ENCODE data around the gene POU5F1.

Gene POU5F1

DNA sequence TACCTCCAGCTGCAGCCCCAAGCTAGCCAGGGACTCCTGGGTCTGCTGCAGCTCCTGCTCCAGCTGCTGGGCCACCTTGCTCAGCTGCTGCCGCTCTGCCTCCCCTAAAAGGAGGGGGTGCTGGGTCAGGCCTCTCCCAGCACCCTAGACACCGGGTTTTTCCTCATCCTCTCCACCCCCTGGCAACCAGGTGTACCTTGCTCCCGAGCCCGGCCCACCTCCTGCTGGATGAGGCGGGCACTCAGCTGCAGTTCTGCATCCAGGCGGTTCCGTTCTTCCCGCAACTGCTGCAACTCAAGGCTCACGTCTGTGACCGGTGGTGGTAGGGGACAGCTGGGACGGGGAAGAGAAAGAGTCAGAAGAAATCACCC lies 25.5 kb downstream of the POU5F1 start:
- no peak overlapping the region for H3K27ac ChIP-seq (ENCODE audit: low read length)
- H3K36me3 ChIP-seq (ENCODE audit: control insufficient read depth, low read depth, low read length) = peaks cover 27% of the 10 kb centered on the region

DNA sequence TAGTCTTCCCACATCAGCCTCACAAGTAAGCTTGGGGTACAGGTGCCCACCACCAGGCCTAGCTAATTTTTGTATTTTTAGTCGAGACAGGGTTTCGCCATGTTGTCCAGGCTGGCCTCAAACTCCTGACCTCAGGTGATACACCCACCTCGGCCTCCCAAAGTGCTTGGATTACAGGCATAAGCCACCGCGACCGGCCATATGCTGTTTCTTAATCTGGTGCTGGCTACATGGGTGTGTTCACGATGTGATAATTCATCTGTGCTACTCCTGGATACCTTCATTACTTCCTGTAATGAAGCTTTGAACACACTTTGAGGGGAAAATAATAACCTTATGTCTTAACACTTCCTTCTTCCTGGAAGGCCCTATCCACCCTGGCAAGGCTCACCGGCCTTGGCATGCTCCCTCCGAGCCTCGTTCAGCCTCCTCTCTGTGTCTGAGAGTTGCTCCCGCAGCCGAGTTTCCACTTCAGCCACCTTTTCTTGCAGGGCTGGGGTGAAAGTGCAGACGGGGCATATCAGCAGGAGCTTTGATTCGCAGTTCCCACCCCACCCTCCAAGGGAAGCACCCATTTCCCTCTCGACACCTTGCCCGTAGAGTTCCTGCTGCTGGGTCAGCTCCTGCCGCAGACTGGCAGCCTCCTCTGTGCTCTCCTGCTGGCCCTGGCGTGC lies 26.0 kb downstream of the POU5F1 start:
- Histone ChIP-seq H3K9me3 (ENCODE audit: control insufficient read depth, low read depth, low read length) (no peaks in the 10 kb centered on the region), H3K9ac (ENCODE audit: low read length) (no peak overlapping the region), H3K36me3 (ENCODE audit: control insufficient read depth, low read depth, low read length) (peaks cover 23% of the 10 kb centered on the region), H3K27me3 (ENCODE audit: control insufficient read depth, insufficient read depth, low read length) (no peaks in the 10 kb centered on the region), H3K4me1 (ENCODE audit: control insufficient read depth, low read depth, low read length) (peaks cover 19% of the 10 kb centered on the region), H3K4me3 (ENCODE audit: low read length) (no peak overlapping the region), H3K27ac (ENCODE audit: low read length) (no peak overlapping the region)

More for the DNA sequence above, 25.5 kb downstream of the POU5F1 start:
- Histone ChIP-seq H3K4me3 (ENCODE audit: low read length) (no peak overlapping the region), H3K9me3 (ENCODE audit: control insufficient read depth, low read depth, low read length) (no peaks in the 10 kb centered on the region), H3K27me3 (ENCODE audit: control insufficient read depth, insufficient read depth, low read length) (no peaks in the 10 kb centered on the region), H3K9ac (ENCODE audit: low read length) (no peak overlapping the region), H3K4me1 (ENCODE audit: control insufficient read depth, low read depth, low read length) (peaks cover 14% of the 10 kb centered on the region)

DNA sequence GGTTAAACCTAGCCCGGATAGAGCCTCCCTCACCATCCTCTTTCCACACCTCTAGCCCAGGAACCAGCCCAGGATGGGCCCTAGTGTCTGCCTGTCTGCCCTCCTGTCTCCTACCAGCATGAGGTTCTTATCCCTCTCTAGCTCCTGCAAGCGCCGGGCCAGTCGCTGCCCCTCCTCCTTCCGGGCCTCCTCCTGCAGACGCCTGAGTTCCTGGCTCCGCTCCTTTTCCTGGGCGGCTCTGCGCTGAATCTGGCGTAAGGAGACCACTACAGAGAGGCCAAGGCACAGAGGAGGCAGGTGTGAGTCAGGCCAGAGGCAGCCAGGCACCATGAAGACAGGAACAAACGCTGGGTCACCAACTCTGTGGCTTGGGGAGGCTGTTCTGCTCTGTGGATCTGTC lies 27.3 kb downstream of the POU5F1 start:
- H3K27ac ChIP-seq (ENCODE audit: low read length) = no peak overlapping the region
- no peaks in the 10 kb centered on the region for H3K27me3 ChIP-seq (ENCODE audit: control insufficient read depth, insufficient read depth, low read length)
- H3K36me3 ChIP-seq (ENCODE audit: control insufficient read depth, low read depth, low read length) = peaks cover 16% of the 10 kb centered on the region
- no peaks in the 10 kb centered on the region for H3K9me3 ChIP-seq (ENCODE audit: control insufficient read depth, low read depth, low read length)
- H3K4me3 ChIP-seq (ENCODE audit: low read length) = no peak overlapping the region
- peaks cover 22% of the 10 kb centered on the region for H3K4me1 ChIP-seq (ENCODE audit: control insufficient read depth, low read depth, low read length)
- no peak overlapping the region for H3K9ac ChIP-seq (ENCODE audit: low read length)

DNA sequence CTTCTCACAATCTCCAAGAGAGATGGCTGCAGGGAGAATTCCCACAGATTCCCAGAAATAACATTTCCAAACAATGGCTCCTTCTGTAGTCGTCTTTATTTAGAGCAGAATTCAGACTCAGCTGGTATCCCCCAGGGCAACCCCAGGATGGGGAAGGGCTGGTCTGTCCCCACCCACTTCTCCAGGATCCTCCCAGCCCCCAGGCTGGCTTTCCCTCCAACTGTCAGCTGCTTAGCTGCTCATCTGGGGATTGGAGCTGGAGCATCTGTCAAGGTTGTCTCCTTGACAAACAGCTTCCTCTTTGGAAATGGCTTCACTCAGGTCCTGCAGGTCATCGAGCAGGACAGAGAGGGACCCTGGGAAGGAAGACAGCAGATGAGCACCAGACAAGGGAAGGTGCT lies 28.1 kb downstream of the POU5F1 start:
- no peaks in the 10 kb centered on the region for H3K9me3 ChIP-seq (ENCODE audit: control insufficient read depth, low read depth, low read length)
- H3K27me3 ChIP-seq (ENCODE audit: control insufficient read depth, insufficient read depth, low read length) = no peaks in the 10 kb centered on the region
- H3K27ac ChIP-seq (ENCODE audit: low read length) = no peak overlapping the region
- no peak overlapping the region for H3K9ac ChIP-seq (ENCODE audit: low read length)
- no peak overlapping the region for H3K4me3 ChIP-seq (ENCODE audit: low read length)
- peaks cover 27% of the 10 kb centered on the region for H3K4me1 ChIP-seq (ENCODE audit: control insufficient read depth, low read depth, low read length)
- peaks cover 14% of the 10 kb centered on the region for H3K36me3 ChIP-seq (ENCODE audit: control insufficient read depth, low read depth, low read length)

DNA sequence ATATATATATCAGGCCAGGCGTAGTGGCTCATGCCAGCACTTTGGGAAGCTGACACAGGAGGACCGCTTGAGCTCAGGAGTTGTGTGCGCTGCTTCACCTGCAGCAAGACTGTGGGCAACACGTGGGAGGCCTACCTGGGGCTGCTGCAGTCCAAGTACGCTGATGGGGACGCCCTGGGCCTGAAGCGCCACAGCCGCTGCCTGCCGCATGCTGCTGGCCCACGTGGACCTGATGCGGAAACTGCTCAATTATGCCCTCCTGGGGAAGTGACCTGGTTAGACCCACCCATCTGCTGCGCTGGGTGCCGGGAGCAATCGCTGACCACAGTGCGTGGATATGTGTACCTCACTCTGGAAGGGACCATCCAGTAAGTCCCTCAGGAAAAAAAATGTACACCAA lies 29.8 kb downstream of the POU5F1 start:
- Histone ChIP-seq H3K4me1 (ENCODE audit: control insufficient read depth, low read depth, low read length) (peaks cover 27% of the 10 kb centered on the region), H3K27me3 (ENCODE audit: control insufficient read depth, insufficient read depth, low read length) (no peaks in the 10 kb centered on the region), H3K36me3 (ENCODE audit: control insufficient read depth, low read depth, low read length) (peaks cover 10% of the 10 kb centered on the region), H3K4me3 (ENCODE audit: low read length) (no peak overlapping the region), H3K9ac (ENCODE audit: low read length) (no peak overlapping the region), H3K9me3 (ENCODE audit: control insufficient read depth, low read depth, low read length) (no peaks in the 10 kb centered on the region), H3K27ac (ENCODE audit: low read length) (no peak overlapping the region)

DNA sequence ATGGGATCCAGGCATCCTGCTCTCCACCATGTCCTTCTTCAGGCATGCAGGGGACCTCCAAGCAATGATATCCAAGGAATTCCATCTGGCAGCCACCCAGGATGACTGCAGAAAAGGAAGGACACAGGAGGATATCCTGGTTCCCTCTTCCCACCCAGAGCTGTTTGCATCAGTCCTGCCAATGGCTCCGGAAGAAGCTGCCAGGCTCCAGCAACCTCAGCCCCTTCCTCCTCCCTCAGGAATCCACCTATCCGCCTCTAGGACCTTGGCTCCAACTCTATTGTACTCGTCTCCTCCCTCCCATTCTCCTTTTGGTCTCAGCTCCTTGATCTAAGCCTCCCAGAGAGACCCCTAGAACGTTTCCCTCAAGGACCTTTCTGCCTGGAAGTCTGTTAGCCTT lies 30.9 kb downstream of the POU5F1 start:
- Histone ChIP-seq H3K27ac (ENCODE audit: low read length) (no peak overlapping the region), H3K9ac (ENCODE audit: low read length) (no peak overlapping the region), H3K4me3 (ENCODE audit: low read length) (no peak overlapping the region)

DNA sequence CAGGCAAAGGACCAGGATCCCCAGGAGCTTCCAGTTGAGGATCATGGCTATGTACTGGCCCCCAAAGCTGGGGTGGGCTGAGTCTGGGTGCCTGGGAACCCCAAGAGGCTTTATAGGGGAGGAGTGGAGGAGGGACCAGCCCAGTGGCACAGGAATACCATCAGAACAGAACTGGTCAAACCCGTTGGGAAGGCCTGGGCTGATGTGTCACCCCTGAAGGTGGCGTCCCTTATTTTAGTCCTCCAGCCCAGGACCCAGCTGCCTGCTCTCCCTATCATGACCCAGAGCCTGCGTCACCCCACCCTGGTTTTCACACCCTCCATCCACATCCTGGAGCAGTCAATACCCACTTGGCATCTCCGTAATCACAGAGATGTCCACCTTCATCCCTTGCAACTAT lies 31.5 kb downstream of the POU5F1 start, which contains the start of gene PSORS1C2:
PSORS1C2 (minus strand) TSS at position 85 of the 400 bp plus-strand sequence; CDS start at position 45, 40 bp downstream.
- Histone ChIP-seq H3K4me3 (ENCODE audit: low read length) (no peak within 1 kb of the TSS), H3K27ac (ENCODE audit: low read length) (no peak within 1 kb of the TSS), H3K9ac (ENCODE audit: low read length) (no peak within 1 kb of the TSS)

More for the DNA sequence above, 30.9 kb downstream of the POU5F1 start:
- Histone ChIP-seq H3K4me1 (ENCODE audit: control insufficient read depth, low read depth, low read length) (peaks cover 27% of the 10 kb centered on the region), H3K36me3 (ENCODE audit: control insufficient read depth, low read depth, low read length) (peaks cover 6% of the 10 kb centered on the region), H3K9me3 (ENCODE audit: control insufficient read depth, low read depth, low read length) (no peaks in the 10 kb centered on the region), H3K27me3 (ENCODE audit: control insufficient read depth, insufficient read depth, low read length) (no peaks in the 10 kb centered on the region)

DNA sequence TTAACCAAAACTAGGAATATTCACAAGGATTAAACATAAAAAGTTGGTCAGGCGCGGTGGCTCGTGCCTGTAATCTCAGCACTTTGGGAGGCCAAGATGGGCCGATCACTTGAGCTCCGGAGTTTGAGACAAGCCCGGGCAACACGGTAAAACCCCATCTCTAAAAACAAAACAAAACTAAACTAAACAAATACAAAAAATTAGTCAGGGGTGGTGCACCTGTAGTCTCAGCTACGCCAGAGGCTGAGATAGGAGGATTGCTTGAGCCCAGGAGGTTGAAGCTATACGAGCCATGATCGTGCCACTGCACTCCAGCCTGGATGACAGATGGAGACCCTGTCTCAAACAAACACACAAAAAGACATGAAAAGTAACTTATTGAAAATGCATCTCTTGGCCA lies 34.8 kb downstream of the POU5F1 start:
- H3K9me3 ChIP-seq (ENCODE audit: control insufficient read depth, low read depth, low read length) = no peaks in the 10 kb centered on the region

More for the DNA sequence above, 31.5 kb downstream of the POU5F1 start, which contains the start of gene PSORS1C2:
- H3K27me3 ChIP-seq (ENCODE audit: control insufficient read depth, insufficient read depth, low read length) = no peaks in the 10 kb centered on the region
- peaks cover 27% of the 10 kb centered on the region for H3K4me1 ChIP-seq (ENCODE audit: control insufficient read depth, low read depth, low read length)
- peaks cover 6% of the 10 kb centered on the region for H3K36me3 ChIP-seq (ENCODE audit: control insufficient read depth, low read depth, low read length)
- H3K9me3 ChIP-seq (ENCODE audit: control insufficient read depth, low read depth, low read length) = no peaks in the 10 kb centered on the region

DNA sequence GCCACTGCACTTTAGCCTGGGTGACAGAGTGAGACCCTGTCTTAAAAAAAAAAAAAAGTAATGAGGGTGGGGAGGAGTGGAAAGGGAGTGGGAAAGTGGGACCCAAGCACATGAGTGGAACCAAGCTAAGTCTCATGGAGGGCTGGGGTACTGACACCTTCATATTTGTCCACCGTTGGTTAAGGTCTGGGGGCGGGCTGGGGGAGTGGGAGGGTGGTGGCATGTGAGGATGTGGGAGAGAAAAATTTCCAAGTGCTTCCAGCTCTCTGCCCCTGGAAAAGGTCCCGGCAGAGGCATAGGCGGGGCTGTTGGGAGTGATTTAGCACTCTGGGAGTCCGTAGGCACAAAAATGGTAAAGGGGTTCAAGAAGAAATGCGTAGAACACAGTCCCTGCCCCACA lies 37.7 kb downstream of the POU5F1 start:
- Histone ChIP-seq H3K27ac (ENCODE audit: low read length) (no peak overlapping the region), H3K9me3 (ENCODE audit: control insufficient read depth, low read depth, low read length) (no peaks in the 10 kb centered on the region), H3K4me1 (ENCODE audit: control insufficient read depth, low read depth, low read length) (peaks cover 7% of the 10 kb centered on the region), H3K36me3 (ENCODE audit: control insufficient read depth, low read depth, low read length) (no peaks in the 10 kb centered on the region), H3K4me3 (ENCODE audit: low read length) (no peak overlapping the region), H3K9ac (ENCODE audit: low read length) (no peak overlapping the region), H3K27me3 (ENCODE audit: control insufficient read depth, insufficient read depth, low read length) (no peaks in the 10 kb centered on the region)

More for the DNA sequence above, 34.8 kb downstream of the POU5F1 start:
- H3K36me3 ChIP-seq (ENCODE audit: control insufficient read depth, low read depth, low read length) = no peaks in the 10 kb centered on the region
- no peak overlapping the region for H3K9ac ChIP-seq (ENCODE audit: low read length)
- H3K4me1 ChIP-seq (ENCODE audit: control insufficient read depth, low read depth, low read length) = peaks cover 18% of the 10 kb centered on the region
- no peak overlapping the region for H3K4me3 ChIP-seq (ENCODE audit: low read length)
- no peaks in the 10 kb centered on the region for H3K27me3 ChIP-seq (ENCODE audit: control insufficient read depth, insufficient read depth, low read length)
- H3K27ac ChIP-seq (ENCODE audit: low read length) = no peak overlapping the region

DNA sequence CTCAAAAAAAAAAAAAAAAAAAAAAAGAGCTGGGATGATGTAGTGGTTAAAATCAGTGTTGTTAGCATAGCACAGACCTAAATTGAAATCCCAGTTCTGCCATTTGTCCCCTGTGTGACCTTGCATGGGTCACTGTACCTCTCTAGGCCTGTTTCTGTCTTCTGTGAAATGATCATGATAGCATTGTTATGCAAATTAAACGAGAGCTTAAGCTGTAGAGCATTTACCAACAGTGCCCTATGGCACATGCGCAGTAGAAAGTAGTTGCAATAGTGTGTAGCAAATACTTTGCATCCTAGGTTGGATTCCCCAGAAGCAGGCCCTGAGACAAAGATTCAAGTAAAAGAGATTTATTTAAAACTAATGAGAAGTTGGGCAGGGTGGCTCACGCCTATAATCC lies 38.9 kb downstream of the POU5F1 start:
- Histone ChIP-seq H3K27me3 (ENCODE audit: control insufficient read depth, insufficient read depth, low read length) (no peaks in the 10 kb centered on the region), H3K4me1 (ENCODE audit: control insufficient read depth, low read depth, low read length) (peaks cover 4% of the 10 kb centered on the region), H3K9ac (ENCODE audit: low read length) (no peak overlapping the region)

DNA sequence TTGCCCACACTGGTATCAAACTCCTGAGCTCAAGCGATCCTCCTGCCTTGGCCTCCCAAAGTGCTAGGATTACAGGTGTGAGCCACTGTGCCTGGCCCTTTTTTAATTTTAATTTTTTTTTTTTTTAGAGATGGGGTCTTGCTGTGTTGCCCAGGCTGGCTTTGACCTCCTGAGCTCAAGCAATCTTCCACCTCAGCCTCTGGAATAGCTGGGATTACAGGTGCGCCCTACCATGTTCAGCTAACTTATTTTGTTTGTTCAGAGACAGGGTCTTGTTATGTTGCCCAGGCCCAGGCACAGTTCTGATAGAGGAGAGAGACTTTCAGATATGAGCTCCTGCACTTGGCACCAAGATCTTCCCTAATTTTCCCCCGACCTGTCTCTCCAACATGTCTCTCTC lies 39.7 kb downstream of the POU5F1 start:
- peaks cover 4% of the 10 kb centered on the region for H3K4me1 ChIP-seq (ENCODE audit: control insufficient read depth, low read depth, low read length)
- no peaks in the 10 kb centered on the region for H3K36me3 ChIP-seq (ENCODE audit: control insufficient read depth, low read depth, low read length)

More for the DNA sequence above, 38.9 kb downstream of the POU5F1 start:
- Histone ChIP-seq H3K36me3 (ENCODE audit: control insufficient read depth, low read depth, low read length) (no peaks in the 10 kb centered on the region), H3K27ac (ENCODE audit: low read length) (no peak overlapping the region), H3K9me3 (ENCODE audit: control insufficient read depth, low read depth, low read length) (no peaks in the 10 kb centered on the region), H3K4me3 (ENCODE audit: low read length) (no peak overlapping the region)

DNA sequence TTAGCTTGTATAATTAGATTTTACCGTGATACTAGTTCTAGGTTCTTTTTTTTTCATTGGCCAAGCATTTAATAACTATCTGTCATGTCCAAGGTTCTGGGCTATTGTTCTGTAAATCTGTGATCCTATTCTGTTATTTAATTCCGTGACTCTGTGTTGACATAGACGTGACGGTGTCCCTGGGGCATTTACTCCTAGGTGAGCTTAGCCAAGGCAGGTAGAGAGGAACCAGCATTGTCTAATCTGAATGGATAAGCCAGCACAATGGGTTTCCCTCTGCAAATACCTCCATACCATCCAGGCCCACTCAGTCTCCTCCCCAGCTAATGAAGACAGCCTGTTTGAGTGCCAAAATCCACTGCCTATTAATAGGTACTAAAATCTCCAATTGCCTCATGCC lies 41.4 kb downstream of the POU5F1 start:
- Histone ChIP-seq H3K4me1 (ENCODE audit: control insufficient read depth, low read depth, low read length) (peaks cover 4% of the 10 kb centered on the region), H3K4me3 (ENCODE audit: low read length) (no peak overlapping the region), H3K36me3 (ENCODE audit: control insufficient read depth, low read depth, low read length) (no peaks in the 10 kb centered on the region), H3K27me3 (ENCODE audit: control insufficient read depth, insufficient read depth, low read length) (no peaks in the 10 kb centered on the region), H3K9me3 (ENCODE audit: control insufficient read depth, low read depth, low read length) (no peaks in the 10 kb centered on the region), H3K9ac (ENCODE audit: low read length) (no peak overlapping the region), H3K27ac (ENCODE audit: low read length) (no peak overlapping the region)

More for the DNA sequence above, 39.7 kb downstream of the POU5F1 start:
- Histone ChIP-seq H3K9ac (ENCODE audit: low read length) (no peak overlapping the region), H3K27ac (ENCODE audit: low read length) (no peak overlapping the region), H3K27me3 (ENCODE audit: control insufficient read depth, insufficient read depth, low read length) (no peaks in the 10 kb centered on the region), H3K4me3 (ENCODE audit: low read length) (no peak overlapping the region), H3K9me3 (ENCODE audit: control insufficient read depth, low read depth, low read length) (no peaks in the 10 kb centered on the region)
